Measurements from ENCODE around the gene NHEJ1. TPM values are rescaled to one million over a fixed set of nuclear protein-coding genes. Genes with fewer than 3 reads are reported as not detected.

The NHEJ1 gene
- total and polyA plus RNA-seq, 2 of the 13 experiments (the other 11 are each of a cell fraction or from before 2014, with no cell fraction given), result 30.0 to 30.7 TPM

GRCh38 chr2:219057709-219058540 lies 102.7 kb downstream of the NHEJ1 start (continued):
- 0 out of 2 replicates have a peak, but pooled peaks have one; percentile 11 for TF ChIP-seq ZNF451 (CRISPR knock-in tag; IDR thresholded peaks at IDR 0.05)
- TF ChIP-seq ISL2 (CRISPR knock-in tag; IDR thresholded peaks at IDR 0.05), result peak; percentile 74; the same call in 1 of the 2 replicates
- no peak for TF ChIP-seq ATF4 (CRISPR knock-in tag; IDR thresholded peaks at IDR 0.05)
- TF ChIP-seq ARID4A (CRISPR knock-in tag; IDR thresholded peaks at IDR 0.05; ENCODE audit: borderline replicate concordance), result 0 out of 2 replicates have a peak, but pooled peaks have one; percentile 2
- no peak for TF ChIP-seq NFATC3 (CRISPR knock-in tag; IDR thresholded peaks at IDR 0.05)
- TF ChIP-seq KAT7 (CRISPR knock-in tag; IDR thresholded peaks at IDR 0.05; ENCODE audit: borderline replicate concordance), result no peak
- TF ChIP-seq ZBTB4 (CRISPR knock-in tag; IDR thresholded peaks at IDR 0.05; ENCODE audit: borderline replicate concordance), result peak; percentile 50; the same call in 1 of the 2 replicates
- TF ChIP-seq NR2C2 (CRISPR knock-in tag; IDR thresholded peaks at IDR 0.05; ENCODE audit: borderline replicate concordance), result no peak
- TF ChIP-seq ZKSCAN8 (CRISPR knock-in tag; IDR thresholded peaks at IDR 0.05; ENCODE audit: borderline replicate concordance), result no peak
- no peak; the same call in 1 of the 2 replicates for TF ChIP-seq CEBPG (CRISPR knock-in tag; IDR thresholded peaks at IDR 0.05)
- peak; percentile 46; the same call in 1 of the 2 replicates for TF ChIP-seq SMC3 (IDR thresholded peaks at IDR 0.05; ENCODE audit: low read length)
- TF ChIP-seq U2AF1 (optimal IDR thresholded peaks at IDR 0.05; ENCODE audit: low read depth, low read length), result no peak
- no peak for TF ChIP-seq RERE (CRISPR knock-in tag; IDR thresholded peaks at IDR 0.05; ENCODE audit: low read depth)
- no peak for TF ChIP-seq SRSF1 (optimal IDR thresholded peaks at IDR 0.05; ENCODE audit: low read depth, low read length)

All from HepG2 (cell line).